HG03175 (cell line): ENCODE results near the gene LRRTM3.

ENCODE experiments used
- ATAC-seq: cut with Tn5 transposase; IDR thresholded peaks from one replicate; pipeline ENCODE4 v1.9.1; 2021; ENCODE audit warnings: mild to moderate bottlenecking, moderate library complexity; ENCODE audit not compliant: unreplicated experiment

Gene LRRTM3

GRCh38 chr10:67015225-67015624, 89.4 kb downstream of the LRRTM3 start:
- no peak for ATAC-seq

DNA sequence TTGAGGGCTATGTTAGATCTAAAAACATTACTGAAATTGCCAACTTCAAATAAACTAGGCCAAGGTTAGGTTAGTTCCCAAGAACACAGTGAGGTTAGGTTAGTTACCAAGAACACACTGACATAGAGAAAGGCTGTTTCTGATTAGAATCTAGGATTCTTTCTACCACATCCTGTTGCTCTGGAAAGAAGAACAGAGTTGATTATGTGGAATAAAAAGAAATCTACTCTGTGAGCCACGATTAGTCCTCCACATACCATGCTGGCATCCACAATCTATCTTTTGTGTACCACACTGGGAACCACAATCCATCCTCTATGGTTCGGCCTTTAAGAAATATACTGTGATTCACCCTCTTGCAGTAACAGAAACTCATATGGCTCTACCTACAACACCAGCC, 91.4 kb downstream of the LRRTM3 start:
- no peak for ATAC-seq

DNA sequence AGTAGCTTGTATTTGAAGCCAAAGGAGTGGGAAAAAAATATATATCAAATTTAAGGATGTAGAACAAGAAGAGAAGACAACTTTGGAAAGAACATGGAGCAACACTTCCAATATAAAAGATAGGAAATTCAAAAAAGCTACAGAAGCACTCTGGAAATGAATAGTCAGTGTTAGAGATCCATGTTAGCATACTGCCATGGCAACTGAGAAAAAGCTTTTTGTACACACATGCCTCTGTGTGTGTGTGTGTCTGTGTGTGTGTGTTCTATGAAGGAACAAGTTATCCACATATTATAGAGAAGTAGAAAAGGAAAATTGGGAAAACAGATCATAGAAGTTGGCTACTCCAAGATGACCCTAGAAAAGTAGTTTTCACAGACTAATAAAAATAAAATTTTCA, 96.3 kb downstream of the LRRTM3 start:
- ATAC-seq, result no peak

DNA sequence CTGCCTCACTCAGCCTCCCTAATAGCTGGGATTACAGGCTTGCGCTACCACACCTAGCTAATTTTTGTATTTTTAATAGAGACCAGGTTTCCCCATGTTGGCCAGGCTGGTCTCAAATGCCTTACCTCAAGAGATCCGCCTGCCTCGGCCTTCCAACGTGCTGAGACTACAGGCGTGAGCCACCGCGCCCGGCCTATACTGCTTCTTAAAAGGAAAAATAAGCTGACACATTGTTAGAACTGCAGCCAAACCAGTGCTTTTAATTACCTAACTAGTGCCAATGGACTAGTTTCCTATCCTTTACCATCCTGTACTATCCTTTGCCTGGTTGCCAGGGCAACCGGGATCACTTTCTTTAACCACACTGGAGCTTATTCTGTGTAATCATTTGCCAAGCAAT, 108.0 kb downstream of the LRRTM3 start:
- ATAC-seq, result no peak

- ATAC-seq, result no peak
Measured at GRCh38 chr10:67036808-67037207, 111.0 kb downstream of the LRRTM3 start.

DNA sequence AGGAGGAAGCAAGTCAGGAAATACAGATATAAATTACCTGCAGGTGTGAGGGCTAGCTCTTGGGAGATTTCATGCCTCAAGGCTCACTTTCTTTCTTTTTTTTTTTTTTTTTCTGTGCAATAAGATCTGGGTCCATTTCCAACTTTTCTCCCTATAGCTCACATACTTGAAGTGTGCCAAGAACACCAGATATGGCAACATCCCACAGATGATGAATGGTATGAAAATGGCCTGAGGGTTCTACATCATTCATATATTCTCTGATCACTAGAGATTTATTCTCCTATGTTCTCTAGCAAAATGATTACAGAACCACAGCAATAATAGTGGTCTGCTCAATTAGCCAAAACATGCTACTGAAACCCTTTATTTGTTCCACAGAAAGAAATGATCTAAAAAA, 117.2 kb downstream of the LRRTM3 start:
- ATAC-seq, result no peak

DNA sequence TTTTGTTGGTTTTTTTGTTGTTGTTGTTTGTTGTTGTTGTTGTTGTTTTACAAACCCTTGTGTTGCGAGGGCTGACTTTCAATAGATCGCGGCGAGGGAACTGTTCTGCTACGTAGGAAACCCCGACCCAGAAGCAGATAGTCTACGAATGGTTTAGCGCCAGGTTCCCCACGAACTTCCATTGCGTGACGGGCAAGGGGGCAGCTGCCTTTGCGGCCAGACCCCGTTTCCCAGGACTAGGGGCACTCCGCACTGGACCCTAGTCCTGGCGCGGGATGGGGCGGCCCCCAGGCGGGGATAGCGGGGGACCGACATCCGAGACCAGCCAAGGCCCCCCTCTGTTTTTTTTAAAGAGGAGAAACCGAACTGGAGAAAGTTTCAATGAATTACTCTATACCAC, 119.6 kb downstream of the LRRTM3 start:
- ATAC-seq, result no peak

DNA sequence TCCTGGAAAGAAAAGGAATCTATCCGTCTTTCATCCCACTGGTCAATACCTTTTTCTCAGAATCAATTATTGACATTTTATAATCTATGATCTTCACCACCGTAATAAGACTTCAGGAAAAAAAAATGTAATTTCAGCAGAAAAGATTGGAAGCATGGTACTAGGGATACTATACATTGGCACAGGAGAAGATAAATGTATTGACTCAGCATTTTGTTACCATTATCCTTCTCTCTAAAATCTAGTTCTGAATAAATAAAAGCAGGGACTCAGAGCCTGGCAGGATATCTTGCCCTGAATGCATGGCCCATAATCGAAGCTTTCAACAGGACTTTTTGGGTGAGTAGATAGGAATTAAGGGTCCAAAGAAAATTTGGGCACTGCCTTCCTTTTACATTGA, 120.7 kb downstream of the LRRTM3 start:
- no peak for ATAC-seq

GRCh38 chr10:67049988-67050387, 124.2 kb downstream of the LRRTM3 start:
- ATAC-seq, result no peak

DNA sequence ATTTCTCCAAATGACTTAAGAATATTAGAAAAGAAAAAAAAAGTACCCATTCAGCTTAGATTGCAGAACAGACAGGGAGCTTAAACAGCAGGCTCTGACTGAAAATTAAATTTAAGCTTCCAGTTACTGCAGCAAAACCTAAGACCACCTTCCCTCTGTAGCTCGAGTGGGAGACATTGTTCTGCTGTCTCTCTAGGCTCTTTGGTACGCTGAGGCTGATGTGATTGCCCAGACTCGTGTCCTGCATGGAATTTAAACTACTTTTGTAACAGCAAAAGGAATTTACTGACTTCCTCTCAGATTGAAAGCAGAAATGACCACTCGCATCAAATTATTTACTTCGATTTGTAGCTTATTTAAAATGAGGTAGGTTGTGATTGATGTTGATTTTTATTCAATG, 124.6 kb downstream of the LRRTM3 start:
- ATAC-seq, result no peak

DNA sequence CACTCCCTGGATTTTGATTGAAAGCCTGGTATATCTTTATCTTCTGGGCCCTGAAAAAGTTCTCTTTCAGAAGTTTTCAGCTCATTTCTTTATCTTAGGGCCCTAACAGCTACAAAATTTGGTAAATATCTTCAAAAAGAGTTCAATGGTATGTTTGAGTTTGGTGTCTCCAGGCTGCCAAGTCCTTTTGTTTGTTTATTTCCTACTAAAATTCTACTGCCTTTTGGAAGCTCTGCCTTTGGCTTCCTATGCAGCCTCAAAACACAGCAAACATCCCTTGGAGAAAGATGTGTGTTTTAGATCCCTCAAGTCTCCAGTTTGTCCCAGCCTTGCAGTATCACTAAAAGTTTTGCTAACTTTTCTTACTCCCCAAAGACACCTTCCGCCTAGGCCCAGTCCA, 146.8 kb downstream of the LRRTM3 start:
- no peak for ATAC-seq

DNA sequence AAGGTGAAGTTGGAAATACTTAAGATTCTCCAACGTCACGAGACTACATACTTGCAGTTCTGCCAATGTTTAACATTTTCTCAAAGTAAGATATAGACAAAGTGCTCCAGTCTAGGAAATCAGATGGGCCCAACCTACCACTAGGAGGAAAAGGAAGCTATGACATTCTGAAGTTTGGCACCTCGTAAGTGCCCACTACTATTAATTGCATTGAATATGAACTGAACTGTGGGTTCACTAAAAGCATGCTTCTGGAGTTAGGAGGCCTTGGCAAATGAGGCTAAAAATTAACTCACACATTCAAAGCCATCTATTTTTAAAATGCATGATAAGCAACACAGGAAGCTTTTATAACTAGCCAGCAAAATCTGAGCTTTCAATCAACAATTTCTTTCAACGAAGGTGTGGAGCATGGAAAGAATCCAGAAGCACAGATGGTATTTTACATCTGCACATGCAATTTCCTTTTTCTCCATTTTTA, 149.7 kb downstream of the LRRTM3 start:
- no peak for ATAC-seq

GRCh38 chr10:67076144-67076543, 150.3 kb downstream of the LRRTM3 start:
- ATAC-seq, result no peak

DNA sequence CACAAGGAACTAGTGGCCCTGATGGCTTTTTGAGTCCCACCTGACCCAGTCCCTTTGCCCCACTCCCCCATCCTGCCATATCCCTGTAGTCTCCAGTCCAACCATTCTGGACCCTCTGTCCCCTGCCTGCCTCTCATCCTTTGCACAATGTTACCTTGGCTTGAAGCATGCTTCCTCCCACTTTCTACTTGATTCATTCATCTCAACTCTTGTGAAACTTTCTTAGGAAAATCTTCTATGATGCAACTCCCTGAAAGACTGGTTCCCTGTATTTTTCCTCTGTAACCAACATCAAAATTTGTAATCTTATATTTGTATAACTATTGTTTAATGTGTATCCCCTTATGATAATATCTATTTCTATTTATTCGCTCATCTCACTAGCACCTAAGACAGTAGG, 151.5 kb downstream of the LRRTM3 start:
- no peak for ATAC-seq

DNA sequence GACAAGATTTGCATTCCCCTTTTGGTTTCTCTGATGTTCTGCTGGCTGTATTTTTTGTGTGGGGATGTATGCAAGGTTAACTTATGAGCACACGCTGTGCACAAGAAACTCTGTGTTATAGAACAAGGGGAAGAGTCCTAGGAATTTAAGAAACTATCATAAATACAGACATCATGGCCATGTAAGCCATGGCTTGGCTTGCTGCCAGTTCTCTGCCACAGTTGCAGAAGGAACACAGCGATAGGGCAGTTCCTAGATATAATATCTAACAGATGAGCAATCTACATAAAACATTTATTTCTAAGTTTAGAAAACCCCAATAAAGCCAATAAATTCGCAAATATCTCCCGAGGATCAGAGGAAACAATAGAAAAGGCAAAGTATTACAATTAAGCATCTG, 153.3 kb downstream of the LRRTM3 start:
- no peak for ATAC-seq

GRCh38 chr10:67086327-67087134, 160.7 kb downstream of the LRRTM3 start:
- no peak for ATAC-seq

- no peak for ATAC-seq
Measured at GRCh38 chr10:67087135-67087425, 161.2 kb downstream of the LRRTM3 start.

DNA sequence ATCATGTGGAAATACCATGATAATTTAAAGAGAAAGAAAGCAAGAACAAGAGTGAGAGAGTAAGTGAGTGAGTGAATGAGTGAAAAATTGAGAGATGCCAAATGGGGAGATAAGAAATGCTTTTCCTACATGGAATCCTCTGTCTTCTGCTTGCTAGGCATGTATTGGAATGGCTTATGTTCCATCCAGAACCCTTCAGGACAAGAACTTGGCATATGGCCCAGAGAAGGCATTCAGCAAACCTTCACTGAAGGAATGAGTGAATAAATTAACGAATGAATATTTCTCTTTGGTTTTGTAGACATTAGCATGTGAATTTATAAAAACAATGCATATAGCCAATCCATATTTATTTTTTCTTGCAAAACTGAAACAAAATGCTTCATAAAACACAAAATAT, 162.2 kb downstream of the LRRTM3 start:
- no peak for ATAC-seq

DNA sequence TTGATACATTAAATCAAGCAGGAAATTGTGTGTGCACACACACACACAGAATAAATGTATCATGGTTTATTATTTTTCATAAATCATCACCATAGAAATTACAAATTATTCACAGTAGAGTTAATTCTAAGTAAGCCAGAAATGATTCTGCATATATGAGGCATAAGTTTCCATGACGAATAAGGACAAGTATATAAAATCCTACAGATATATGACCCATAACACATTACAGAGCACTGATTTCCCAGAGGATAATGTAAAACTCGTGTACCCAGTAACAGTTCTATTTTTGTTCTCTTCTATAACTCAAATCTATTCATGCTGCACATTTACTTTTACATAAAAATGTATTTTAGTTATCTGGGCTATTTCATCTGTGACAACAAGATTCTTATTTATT, 169.7 kb downstream of the LRRTM3 start:
- ATAC-seq, result no peak

- ATAC-seq, result no peak
Measured at GRCh38 chr10:67098461-67098860, 172.6 kb downstream of the LRRTM3 start.

- ATAC-seq, result no peak
Measured at GRCh38 chr10:67100951-67101350, 175.1 kb downstream of the LRRTM3 start.

DNA sequence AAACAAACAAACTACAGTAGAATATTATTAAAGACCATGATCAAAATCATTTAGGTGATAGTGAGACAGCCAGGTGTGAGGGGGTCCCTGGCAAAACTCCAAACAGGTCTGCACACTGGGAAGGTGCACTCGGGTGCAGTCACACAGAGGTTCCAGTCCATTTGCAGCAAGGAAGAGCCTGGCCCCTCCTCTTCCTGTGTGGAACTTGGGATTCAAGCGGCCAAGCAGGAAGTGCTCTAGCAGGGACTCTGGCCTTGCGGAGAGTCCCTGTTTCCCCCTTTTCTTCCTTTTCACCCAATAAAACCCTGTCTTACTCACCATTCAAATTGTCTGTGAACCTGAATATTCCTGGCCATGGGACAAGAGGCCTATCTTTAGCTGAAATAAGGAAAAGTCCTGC, 181.8 kb downstream of the LRRTM3 start:
- ATAC-seq, result no peak

DNA sequence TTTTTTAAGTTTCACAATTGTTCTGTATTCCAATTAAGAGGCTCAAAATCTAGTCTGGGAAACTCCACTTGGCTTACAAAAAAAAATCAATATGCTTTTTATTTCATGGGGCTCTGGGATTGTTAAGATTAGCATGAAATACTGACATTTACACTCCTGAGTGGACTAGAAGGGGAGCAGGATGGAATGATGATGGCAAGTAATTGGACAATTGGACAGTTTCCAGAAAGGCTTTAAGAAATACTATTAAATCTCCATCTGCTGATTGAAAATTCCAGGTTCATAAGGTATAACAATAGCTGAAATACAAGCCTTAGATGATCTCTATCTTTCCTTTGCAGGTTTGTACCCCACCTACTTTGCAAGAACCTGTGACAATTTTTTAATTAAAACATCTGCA, 184.4 kb downstream of the LRRTM3 start:
- ATAC-seq, result no peak
